Breast epithelium (tissue), 4 donors: ENCODE results near the gene DST. TPM values are rescaled to one million over a fixed set of nuclear protein-coding genes. Genes with fewer than 3 reads are reported as not detected.

ENCODE experiments used
- DNase-seq, 2 donors: peaks; one replicate each; pipeline ENCODE4 v3.0.0-alpha.2; 2019; ENCODE audit warnings: low spot score in 2 of 2
- H3K27ac ChIP-seq, 2 donors: fragments of 200-600 bp; sonication (generic) in 1 of 2; one replicate each; pipeline ENCODE4 v1.5.1; 2016 to 2019; ENCODE audit warnings: mild to moderate bottlenecking in 1 of 2
- H3K27me3 ChIP-seq, 2 donors: fragments of 200-600 bp; sonication (generic) in 1 of 2; one replicate each; pipeline versions ENCODE4 v1.5.1 to v1.6.0; 2017 to 2019; ENCODE audit warnings: control low read depth in 1 of 2, mild to moderate bottlenecking in 1 of 2
- H3K36me3 ChIP-seq: fragments of 200-600 bp; one replicate; pipeline ENCODE4 v1.5.1; 2019
- H3K4me1 ChIP-seq, 2 donors: fragments of 200-600 bp; sonication (generic); one replicate each; pipeline ENCODE4 v1.5.1; 2016 to 2019; ENCODE audit warnings: control low read depth in 1 of 2
- H3K4me3 ChIP-seq, 3 donors: fragments of 200-600 bp; sonication (generic); 1 replicate in 2 of 3; 2 replicates in 1 of 3; pipeline ENCODE4 v1.5.1; 2016 to 2019; ENCODE audit warnings: mild to moderate bottlenecking in 3 of 3, moderate library complexity in 2 of 3
- H3K9me3 ChIP-seq, 2 donors: fragments of 200-600 bp; sonication (generic) in 1 of 2; one replicate each; pipeline ENCODE4 v1.5.1; 2016 to 2019; ENCODE audit warnings: control low read depth in 1 of 2
- POLR2A ChIP-seq: fragments of 450-650 bp; IDR thresholded peaks from one replicate; pipeline ENCODE4 v1.6.1; 2016; ENCODE audit warnings: antibody characterized with exemption, mild to moderate bottlenecking, moderate library complexity
- POLR2AphosphoS5 ChIP-seq, 3 donors: sonication (generic); formaldehyde crosslinking; IDR thresholded peaks; one replicate each; pipeline ENCODE4 v1.6.1; 2017; ENCODE audit warnings: antibody characterized with exemption in 3 of 3
- intact Hi-C: fragments of 100-400 bp; cut with DNase I; formaldehyde crosslinking; loops from one replicate; pipeline ENCODE4 v1.15.1; 2023; ENCODE audit warnings: low total_unique reads
- total RNA-seq, 3 donors: library from RNA; depleted of rRNA; stranded (reverse); fragments of >200 nt; gene quantifications; one replicate each; pipeline ENCODE4 v1.1.0, GENCODE V29; 2016
- TF ChIP-seq, protein P1 (sequence below), 3 donors: fragments of 450-650 bp; IDR thresholded peaks; one replicate each; pipeline ENCODE4 v1.5.1; 2016 to 2017; ENCODE audit warnings: antibody characterized with exemption in 3 of 3, mild to moderate bottlenecking in 3 of 3, moderate library complexity in 3 of 3

The DST gene
- total RNA-seq, 3 donors from 2014 or later = 272 to 1,354 (median 700) TPM

DNA sequence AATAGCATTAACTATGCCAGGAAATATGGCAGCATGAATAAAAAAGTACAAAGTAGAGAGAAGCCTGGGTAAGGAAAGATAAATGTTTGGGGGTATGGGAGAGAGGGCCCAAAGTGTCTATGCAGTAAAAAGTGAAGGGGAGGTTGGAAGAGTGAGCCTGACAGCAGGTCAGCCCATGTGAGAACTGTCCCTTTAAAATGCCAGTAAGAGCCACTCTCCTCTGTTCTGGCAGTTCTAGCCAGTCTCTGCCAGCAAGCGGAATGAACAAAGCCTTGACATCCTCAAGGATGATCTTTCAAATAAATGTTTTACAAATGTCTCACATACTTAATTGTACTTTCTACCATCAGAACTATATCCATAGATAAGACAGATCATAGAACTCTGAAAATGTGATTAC is 164.5 kb downstream of the DST start:
- intact Hi-C loops = no loop called here
- Histone ChIP-seq H3K36me3 (peaks cover 2% of the 10 kb centered on the region), H3K4me1 (no peaks in the 10 kb centered on the region), H3K9me3 (no peaks in the 10 kb centered on the region), H3K4me3 (no peak overlapping the region), H3K27ac (no peak overlapping the region), H3K27me3 (no peaks in the 10 kb centered on the region)
- no peak for DNase-seq
- TF ChIP-seq, protein P1, sequence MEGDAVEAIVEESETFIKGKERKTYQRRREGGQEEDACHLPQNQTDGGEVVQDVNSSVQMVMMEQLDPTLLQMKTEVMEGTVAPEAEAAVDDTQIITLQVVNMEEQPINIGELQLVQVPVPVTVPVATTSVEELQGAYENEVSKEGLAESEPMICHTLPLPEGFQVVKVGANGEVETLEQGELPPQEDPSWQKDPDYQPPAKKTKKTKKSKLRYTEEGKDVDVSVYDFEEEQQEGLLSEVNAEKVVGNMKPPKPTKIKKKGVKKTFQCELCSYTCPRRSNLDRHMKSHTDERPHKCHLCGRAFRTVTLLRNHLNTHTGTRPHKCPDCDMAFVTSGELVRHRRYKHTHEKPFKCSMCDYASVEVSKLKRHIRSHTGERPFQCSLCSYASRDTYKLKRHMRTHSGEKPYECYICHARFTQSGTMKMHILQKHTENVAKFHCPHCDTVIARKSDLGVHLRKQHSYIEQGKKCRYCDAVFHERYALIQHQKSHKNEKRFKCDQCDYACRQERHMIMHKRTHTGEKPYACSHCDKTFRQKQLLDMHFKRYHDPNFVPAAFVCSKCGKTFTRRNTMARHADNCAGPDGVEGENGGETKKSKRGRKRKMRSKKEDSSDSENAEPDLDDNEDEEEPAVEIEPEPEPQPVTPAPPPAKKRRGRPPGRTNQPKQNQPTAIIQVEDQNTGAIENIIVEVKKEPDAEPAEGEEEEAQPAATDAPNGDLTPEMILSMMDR (IDR thresholded peaks at IDR 0.05) = no peak
- no peak for TF ChIP-seq POLR2A

DNA sequence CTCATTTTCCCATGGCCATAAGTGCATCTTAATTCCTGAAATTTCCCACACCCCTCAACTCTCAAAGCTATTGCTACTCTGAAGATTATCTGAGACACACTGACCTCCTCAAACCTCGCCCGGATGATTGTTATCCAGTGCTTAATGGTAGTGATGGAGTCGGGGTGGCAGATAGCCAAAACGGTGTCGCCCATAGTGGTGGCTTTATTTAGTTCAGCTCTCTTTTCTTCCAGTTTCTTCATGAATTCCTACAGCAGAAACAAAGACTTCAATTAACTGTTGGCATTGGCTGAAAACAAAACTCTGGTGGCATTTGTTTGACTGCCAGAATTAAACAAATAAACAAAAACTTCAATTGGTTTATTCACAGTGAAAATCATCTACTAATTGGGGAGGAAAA is 165.4 kb downstream of the DST start:
- no peak for TF ChIP-seq POLR2AphosphoS5 (IDR thresholded peaks at IDR 0.05)
- no peak for TF ChIP-seq POLR2A
- TF ChIP-seq, protein P1 (IDR thresholded peaks at IDR 0.05) = no peak
- H3K27ac ChIP-seq = no peak overlapping the region
- H3K4me1 ChIP-seq = no peaks in the 10 kb centered on the region
- no peaks in the 10 kb centered on the region for H3K27me3 ChIP-seq
- H3K4me3 ChIP-seq = no peak overlapping the region
- no peaks in the 10 kb centered on the region for H3K9me3 ChIP-seq
- intact Hi-C loops = no loop called here
- peaks cover 2% of the 10 kb centered on the region for H3K36me3 ChIP-seq
- no peak for DNase-seq

DNA sequence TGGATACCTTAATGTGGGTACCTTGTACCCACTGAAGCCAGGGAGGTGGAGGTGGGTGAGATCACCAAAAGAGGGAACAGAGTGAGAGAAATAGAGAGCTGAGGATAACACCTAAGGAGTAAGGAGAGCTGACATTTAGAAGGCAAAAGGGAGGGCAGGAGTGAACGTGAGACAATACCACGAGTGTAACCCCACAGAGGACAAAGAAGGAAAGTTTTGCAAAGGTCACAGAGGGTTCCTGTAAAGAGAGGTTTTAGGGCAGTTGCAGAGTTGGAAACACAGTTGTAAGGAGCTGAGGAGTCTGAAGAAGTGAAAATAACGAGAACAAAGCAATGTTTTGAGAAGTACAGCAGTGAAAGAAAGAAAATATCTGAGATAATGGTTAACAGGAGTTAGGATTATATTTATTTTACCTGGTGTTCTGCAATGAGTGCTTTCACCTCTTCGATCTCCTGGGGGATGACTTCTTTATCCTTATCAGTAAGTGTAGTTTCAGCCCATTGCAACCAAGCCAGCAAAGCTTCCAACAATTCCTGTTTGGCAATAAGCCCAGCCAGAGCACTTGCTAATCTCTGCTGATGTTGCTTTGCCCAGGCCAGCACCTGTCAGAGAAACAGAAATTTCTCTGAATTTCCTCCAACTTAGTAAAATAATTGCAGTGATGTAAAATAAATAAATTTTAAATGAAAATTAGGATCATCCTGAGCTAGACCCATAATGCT is 166.8 kb downstream of the DST start:
- H3K27ac ChIP-seq = no peak overlapping the region
- intact Hi-C loops = no loop called here
- no peak for DNase-seq
- no peaks in the 10 kb centered on the region for H3K9me3 ChIP-seq
- no peak for TF ChIP-seq POLR2AphosphoS5 (IDR thresholded peaks at IDR 0.05)
- TF ChIP-seq, protein P1 (IDR thresholded peaks at IDR 0.05) = no peak
- no peak for TF ChIP-seq POLR2A
- H3K4me1 ChIP-seq = no peaks in the 10 kb centered on the region
- no peaks in the 10 kb centered on the region for H3K27me3 ChIP-seq
- H3K4me3 ChIP-seq = no peak overlapping the region
- H3K36me3 ChIP-seq = peaks cover 2% of the 10 kb centered on the region

DNA sequence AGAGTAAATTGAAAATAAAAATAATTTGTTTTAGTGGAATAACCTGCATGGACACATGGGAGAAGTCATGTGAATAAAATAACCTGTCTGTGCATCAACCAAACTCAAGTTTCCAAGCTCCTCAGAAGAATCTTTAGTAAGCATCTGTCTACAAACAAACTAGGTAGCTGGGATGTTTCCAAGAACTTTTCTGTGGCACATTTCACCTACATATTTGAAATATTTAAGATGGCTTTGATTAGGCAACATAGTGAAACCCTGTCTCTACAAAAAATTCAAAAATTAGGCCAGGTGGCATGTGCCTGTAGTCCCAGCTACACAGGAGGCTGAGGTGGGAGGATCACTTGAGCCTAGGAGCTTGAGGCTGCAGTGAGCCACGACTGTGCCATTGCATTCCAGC is 168.2 kb downstream of the DST start:
- Histone ChIP-seq H3K27ac (no peak overlapping the region), H3K36me3 (peaks cover 2% of the 10 kb centered on the region), H3K4me1 (no peaks in the 10 kb centered on the region), H3K4me3 (no peak overlapping the region), H3K27me3 (no peaks in the 10 kb centered on the region), H3K9me3 (no peaks in the 10 kb centered on the region)
- intact Hi-C loops = no loop called here
- no peak for DNase-seq
- no peak for TF ChIP-seq POLR2A
- no peak for TF ChIP-seq POLR2AphosphoS5 (IDR thresholded peaks at IDR 0.05)
- TF ChIP-seq, protein P1 (IDR thresholded peaks at IDR 0.05) = no peak

DNA sequence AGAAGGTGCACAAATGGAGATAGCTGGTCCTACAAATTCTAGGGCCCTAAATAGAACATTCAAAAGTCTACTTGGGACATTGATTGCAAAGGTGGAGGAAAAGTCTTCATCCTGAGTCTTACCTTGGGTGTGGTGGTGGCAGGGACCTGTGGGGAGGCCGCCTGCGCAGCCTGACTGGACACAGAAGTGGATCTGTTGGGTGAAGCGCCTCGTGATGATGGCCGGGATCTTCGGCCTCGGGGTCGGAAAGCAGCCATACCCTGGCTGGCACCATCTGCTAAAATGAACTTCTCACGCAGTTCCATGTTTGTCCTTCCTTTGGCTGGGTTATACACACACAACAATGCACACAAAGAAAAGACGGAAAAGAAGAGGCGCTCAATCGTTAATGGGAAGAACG is 179.2 kb downstream of the DST start:
- Histone ChIP-seq H3K4me3 (no peak overlapping the region), H3K27ac (no peak overlapping the region), H3K36me3 (peaks cover 7% of the 10 kb centered on the region), H3K27me3 (no peaks in the 10 kb centered on the region), H3K4me1 (no peaks in the 10 kb centered on the region), H3K9me3 (no peaks in the 10 kb centered on the region)
- TF ChIP-seq POLR2AphosphoS5 (IDR thresholded peaks at IDR 0.05) (no peak), POLR2A (no peak)
- TF ChIP-seq, protein P1 (IDR thresholded peaks at IDR 0.05) = no peak
- intact Hi-C loops = no loop called here
- DNase-seq = no peak
